ENCODE data around the gene VPS26A. TPM values are rescaled to one million over a fixed set of nuclear protein-coding genes. Genes with fewer than 3 reads are reported as not detected.
"Not testable (repeated sequence)": the region's sequence is repeated elsewhere in the genome, so short reads cannot be mapped to it uniquely, and the experiment has no call there.

VPS26A gene
- total RNA-seq, 2 donors from 2014 or later, result 29.5 to 46.3 TPM

DNA sequence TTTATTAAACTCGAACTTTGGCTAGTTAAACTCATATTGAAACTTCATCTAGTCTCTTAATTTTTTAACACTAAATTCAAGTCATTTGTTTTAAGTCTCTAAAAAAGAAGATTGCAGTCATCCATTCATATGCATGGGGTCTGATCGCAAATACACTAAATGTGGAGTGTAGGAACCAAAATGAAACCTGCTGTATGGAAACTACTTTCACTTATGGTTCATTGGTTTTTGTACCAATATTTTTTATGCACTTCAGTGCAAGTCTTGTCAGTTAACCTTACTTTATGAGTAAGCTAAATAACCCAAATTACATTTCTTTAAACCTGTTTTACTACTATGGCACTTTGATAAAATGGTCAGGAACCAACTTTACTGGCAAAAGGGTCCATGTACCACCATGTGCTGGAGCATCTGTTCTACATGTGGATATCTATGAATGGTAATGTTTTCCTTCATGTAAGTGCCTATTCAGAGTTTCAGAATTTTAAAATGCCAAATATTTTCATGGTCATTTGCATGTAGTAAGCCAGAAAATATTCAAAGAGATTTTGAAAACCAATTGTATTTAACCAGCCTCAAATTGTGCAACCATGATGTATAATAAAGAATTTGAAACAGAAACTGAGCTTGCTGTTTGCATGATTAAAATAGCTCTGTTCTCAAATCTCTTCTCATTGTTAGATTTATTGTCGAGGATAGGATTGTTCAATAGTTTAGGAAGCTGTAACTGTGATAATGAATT lies 48.4 kb downstream of the VPS26A start:
- no peak overlapping the region for H3K27ac ChIP-seq
- no peaks in the 10 kb centered on the region for H3K27me3 ChIP-seq (replicated peaks; ENCODE audit: insufficient read depth)
- ATAC-seq (ENCODE audit: insufficient number of reproducible peaks, low FRiP score, low read depth), result no peak
- H3K9me3 ChIP-seq, result no peaks in the 10 kb centered on the region
- no peak for DNase-seq (ENCODE audit: low spot score)
- no peaks in the 10 kb centered on the region for H3K4me1 ChIP-seq (ENCODE audit: control insufficient read depth in 1 of 2, low read depth in 2 of 2)
- peaks cover 18% of the 10 kb centered on the region for H3K36me3 ChIP-seq
- no peak overlapping the region for H3K4me3 ChIP-seq
- TF ChIP-seq CTCF (IDR thresholded peaks at IDR 0.05), result no peak

DNA sequence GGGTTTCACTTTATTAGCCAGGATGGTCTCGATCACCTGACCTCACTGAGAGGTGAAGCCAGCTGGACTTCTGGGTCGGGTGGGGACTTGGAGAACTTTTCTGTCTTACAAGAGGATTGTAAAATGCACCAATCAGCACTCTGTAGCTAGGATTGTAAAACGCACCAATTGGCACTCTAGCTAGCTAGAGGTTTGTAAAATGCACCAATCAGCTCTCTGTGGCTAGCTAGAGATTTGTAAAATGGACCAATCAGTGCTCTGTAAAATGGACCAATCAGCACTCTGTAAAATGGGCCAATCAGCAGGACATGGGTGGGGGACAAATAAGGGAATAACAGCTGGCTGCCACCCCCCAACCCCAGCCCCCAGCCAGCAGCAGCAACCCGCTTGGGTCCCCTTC lies 51.3 kb downstream of the VPS26A start:
- DNase-seq (ENCODE audit: low spot score); H3K27ac ChIP-seq; H3K4me1 ChIP-seq (ENCODE audit: control insufficient read depth in 1 of 2, low read depth in 2 of 2); H3K36me3 ChIP-seq; H3K9me3 ChIP-seq; ATAC-seq (ENCODE audit: insufficient number of reproducible peaks, low FRiP score, low read depth); H3K27me3 ChIP-seq (replicated peaks; ENCODE audit: insufficient read depth); H3K4me3 ChIP-seq: not testable (repeated sequence)

DNA sequence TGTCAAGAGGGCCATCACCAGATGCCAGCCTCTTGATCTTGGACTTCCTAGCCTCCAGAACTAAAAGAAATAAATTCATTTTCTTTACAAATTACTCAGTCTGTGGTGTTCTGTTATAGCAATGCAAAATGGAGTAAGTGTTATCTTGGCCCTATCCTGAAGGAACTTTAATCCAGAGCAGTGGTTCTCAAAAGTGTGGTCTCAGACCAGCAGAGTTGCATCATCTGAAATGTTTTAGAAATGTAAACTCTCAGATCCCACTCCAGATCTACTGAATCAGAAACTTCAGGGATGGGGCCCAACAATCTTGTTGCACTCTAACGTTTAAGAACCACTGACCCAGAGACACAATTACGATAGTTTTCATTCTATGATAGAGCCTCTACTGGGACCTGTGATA lies 52.8 kb downstream of the VPS26A start:
- ATAC-seq (ENCODE audit: insufficient number of reproducible peaks, low FRiP score, low read depth), result no peak

DNA sequence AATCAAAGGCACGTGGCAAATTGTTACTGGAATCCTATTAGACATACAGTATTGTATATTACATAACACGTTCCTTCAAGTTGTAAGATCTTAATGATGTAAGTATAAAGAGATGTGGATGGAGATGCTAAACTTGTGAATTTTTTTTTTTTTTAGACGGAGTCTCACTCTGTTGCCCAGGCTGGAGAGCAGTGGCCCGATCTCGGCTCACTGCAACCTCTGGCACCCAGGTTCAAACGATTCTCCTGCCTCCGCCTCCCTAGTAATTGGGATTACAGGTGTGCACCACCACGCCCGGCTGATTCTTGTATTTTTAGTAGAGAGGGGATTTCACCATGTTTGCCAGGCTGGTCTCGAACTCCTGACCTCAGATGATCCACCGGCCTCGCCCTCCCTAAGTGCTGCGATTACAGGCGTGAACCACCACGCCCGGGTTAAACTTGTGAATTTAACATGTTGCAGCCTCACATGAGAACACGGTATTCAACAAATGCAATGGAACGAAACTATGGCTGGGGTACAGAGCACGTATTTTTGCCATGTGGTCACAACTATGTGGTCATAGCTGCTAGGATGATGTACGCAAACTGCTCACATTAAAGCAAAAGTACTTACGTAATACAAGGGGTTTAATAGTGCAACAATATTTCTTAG lies 55.2 kb downstream of the VPS26A start:
- ATAC-seq (ENCODE audit: insufficient number of reproducible peaks, low FRiP score, low read depth) (peak; percentile 31), DNase-seq (ENCODE audit: low spot score) (no peak)
- H3K9me3 ChIP-seq, result no peaks in the 10 kb centered on the region
- TF ChIP-seq CTCF (IDR thresholded peaks at IDR 0.05), result no peak
- no peaks in the 10 kb centered on the region for H3K27me3 ChIP-seq (replicated peaks; ENCODE audit: insufficient read depth)
- no peaks in the 10 kb centered on the region for H3K36me3 ChIP-seq
- H3K4me3 ChIP-seq, result peak overlapping the region; percentile 99
- H3K27ac ChIP-seq, result peak overlapping the region; percentile 83 to 95
- H3K4me1 ChIP-seq (ENCODE audit: control insufficient read depth in 1 of 2, low read depth in 2 of 2), result peaks cover 10 to 23% of the 10 kb centered on the region in 2 donors

More for the DNA sequence above, 52.8 kb downstream of the VPS26A start:
- H3K27ac ChIP-seq, result no peak overlapping the region
- no peak for TF ChIP-seq CTCF (IDR thresholded peaks at IDR 0.05)
- no peak overlapping the region for H3K4me3 ChIP-seq
- no peak for DNase-seq (ENCODE audit: low spot score)
- H3K27me3 ChIP-seq (replicated peaks; ENCODE audit: insufficient read depth), result no peaks in the 10 kb centered on the region
- peaks cover 10 to 18% of the 10 kb centered on the region in 2 donors for H3K4me1 ChIP-seq (ENCODE audit: control insufficient read depth in 1 of 2, low read depth in 2 of 2)
- H3K36me3 ChIP-seq, result no peaks in the 10 kb centered on the region
- no peaks in the 10 kb centered on the region for H3K9me3 ChIP-seq

GRCh38 chr10:69179743-69180524 lies 56.0 kb downstream of the VPS26A start, which contains the start of gene SUPV3L1:
TSS of gene SUPV3L1 (plus strand) at chr10:69180234. CDS start at chr10:69180292, 58 bp downstream.
- H3K36me3 ChIP-seq, result no peaks in the 10 kb centered on the region
- peaks cover 10 to 23% of the 10 kb centered on the region in 2 donors for H3K4me1 ChIP-seq (ENCODE audit: control insufficient read depth in 1 of 2, low read depth in 2 of 2)
- TF ChIP-seq CTCF (IDR thresholded peaks at IDR 0.05), result no peak
- H3K9me3 ChIP-seq, result no peaks in the 10 kb centered on the region
- peak within 1 kb of the TSS; percentile 83 to 95 for H3K27ac ChIP-seq
- H3K27me3 ChIP-seq (replicated peaks; ENCODE audit: insufficient read depth), result no peaks in the 10 kb centered on the region
- H3K4me3 ChIP-seq, result peak within 1 kb of the TSS; percentile 99
- ATAC-seq (ENCODE audit: insufficient number of reproducible peaks, low FRiP score, low read depth) (peak; percentile 99), DNase-seq (ENCODE audit: low spot score) (peak; percentile 91)

Measured in thoracic aorta (tissue), 2 donors.